ENCODE measurements around the gene CFAP410. TPM values are rescaled to one million over a fixed set of nuclear protein-coding genes. Genes with fewer than 3 reads are reported as not detected.

The CFAP410 gene
- total and polyA plus RNA-seq, 2 donors (not counting 1 experiment from before 2014, with no cell fraction given), result 69.2 to 98.8 TPM

GRCh38 chr21:44299458-44300261 is 39.5 kb downstream of the CFAP410 start, which contains the start of gene PFKL:
PFKL (plus strand) TSS chr21:44300053; CDS start chr21:44300106, 53 bp downstream.
- H3K27ac ChIP-seq (ENCODE audit: low read length in 2 of 2), result peak within 1 kb of the TSS; percentile 91 to 94
- ATAC-seq (ENCODE audit: low read depth) (peak; percentile 72), DNase-seq (peak; percentile 90)
- H3K4me1 Mint-ChIP-seq, result peaks cover 67% of the 10 kb centered on the region
- peaks cover 72 to 88% of the 10 kb centered on the region in 2 donors for H3K4me1 ChIP-seq (ENCODE audit: control insufficient read depth in 2 of 2, insufficient read depth in 2 of 2, low read length in 2 of 2)
- peak within 1 kb of the TSS; percentile 0 to 82 (median 72) for H3K4me3 ChIP-seq (ENCODE audit: control extremely low read depth in 1 of 5, extremely low read depth in 1 of 5, insufficient read depth in 1 of 5, low read depth in 2 of 5, low read length in 4 of 5)
- WGBS (ENCODE audit: insufficient coverage), result under 1% methylated on average over 94 of the region's 94 CpGs
- no peaks in the 10 kb centered on the region for H3K9me3 ChIP-seq (ENCODE audit: control extremely low read depth in 1 of 3, control insufficient read depth in 2 of 3, insufficient read depth in 1 of 3, low read length in 2 of 3)
- no peaks in the 10 kb centered on the region for H3K9me3 Mint-ChIP-seq (ENCODE audit: insufficient read depth)
- no peaks in the 10 kb centered on the region for H3K27me3 ChIP-seq (replicated peaks in 1 of 4; ENCODE audit: control extremely low read depth in 1 of 4, control insufficient read depth in 3 of 4, insufficient read depth in 4 of 4, low read length in 3 of 4)
- peaks cover 45% of the 10 kb centered on the region for H3K79me2 ChIP-seq (ENCODE audit: control insufficient read depth, insufficient read depth, low read length)
- no peak for TF ChIP-seq CTCF (IDR thresholded peaks at IDR 0.05)
- TF ChIP-seq EZH2 (IDR thresholded peaks at IDR 0.05; ENCODE audit: borderline replicate concordance, insufficient read depth, low read depth, low read length, poor library complexity, severe bottlenecking), result no peak
- peaks cover 42% of the 10 kb centered on the region for H4K20me1 ChIP-seq (ENCODE audit: control insufficient read depth, insufficient read depth, low read length, poor library complexity, severe bottlenecking)
- peak within 1 kb of the TSS; percentile 73 for H2AFZ ChIP-seq (ENCODE audit: insufficient read depth, low read depth, low read length, poor library complexity, severe bottlenecking)
- ChIA-PET CTCF (interaction anchor here (0.6 to 1.2 kb wide), 2 partner anchors 209 to 224 kb away, joined by 3 to 6 read pairs; no protein-coding TSS in a partner anchor), POLR2A (interaction anchor here (0.6 to 1.1 kb wide), 3 partner anchors 236 to 380 kb away, joined by 3 to 7 read pairs (median 4); no protein-coding TSS in a partner anchor)
- intact Hi-C loops (cut with micrococcal nuclease), result loop anchor here (1.0 to 10.0 kb wide), 2 partner anchors 40 to 285 kb away; partner anchors contain the start of genes CFAP410 and TRAPPC10
- peak within 1 kb of the TSS; percentile 98 for H3K4me2 ChIP-seq (replicated peaks; ENCODE audit: low read depth, low read length, poor library complexity, severe bottlenecking)
- peak within 1 kb of the TSS; percentile 79 for H3K9ac ChIP-seq (ENCODE audit: low read length)
- no peaks in the 10 kb centered on the region for H3K27me3 Mint-ChIP-seq
- H3K4me3 Mint-ChIP-seq, result peak within 1 kb of the TSS; percentile 91
- no peaks in the 10 kb centered on the region for H3K36me3 ChIP-seq (replicated peaks in 1 of 2; ENCODE audit: control extremely low read depth in 1 of 2, control insufficient read depth in 1 of 2, extremely low read depth in 1 of 2, insufficient read depth in 2 of 2, low read length in 1 of 2)
- H3K27ac Mint-ChIP-seq, result peak within 1 kb of the TSS; percentile 97

Data from B cell (primary cell).